Measurements from ENCODE around the gene RASSF7. TPM values are rescaled to one million over a fixed set of nuclear protein-coding genes. Genes with fewer than 3 reads are reported as not detected.
A peak's percentile ranks its signal among the peaks of the same experiment; 100 is the strongest.

Gene RASSF7
- total RNA-seq, 2 donors from 2014 or later: 7.3 to 20.6 TPM

GRCh38 chr11:567629-568292, 7.0 kb downstream of the RASSF7 start:
- no peak for TF ChIP-seq CTCF (IDR thresholded peaks at IDR 0.05)
- ATAC-seq (ENCODE audit: insufficient number of reproducible peaks, low FRiP score, low read depth): no peak

GRCh38 chr11:568306-569157, 7.8 kb downstream of the RASSF7 start:
- Histone ChIP-seq H3K4me3 (peak overlapping the region; percentile 88), H3K27me3 (replicated peaks; ENCODE audit: insufficient read depth) (no peaks in the 10 kb centered on the region), H3K9me3 (no peaks in the 10 kb centered on the region), H3K27ac (peak overlapping the region; percentile 81 to 84), H3K4me1 (ENCODE audit: control insufficient read depth in 1 of 2, low read depth in 2 of 2) (peaks cover 3 to 16% of the 10 kb centered on the region in 2 donors), H3K36me3 (no peaks in the 10 kb centered on the region)
- no peak for TF ChIP-seq CTCF (IDR thresholded peaks at IDR 0.05)
- ATAC-seq (ENCODE audit: insufficient number of reproducible peaks, low FRiP score, low read depth): peak; percentile 79
- peak; percentile 44 for DNase-seq (ENCODE audit: low spot score)

More at GRCh38 chr11:567629-568292, 7.0 kb downstream of the RASSF7 start:
- H3K27ac ChIP-seq: peak overlapping the region; percentile 75 to 76
- H3K27me3 ChIP-seq (replicated peaks; ENCODE audit: insufficient read depth): no peaks in the 10 kb centered on the region
- DNase-seq (ENCODE audit: low spot score): no peak
- no peaks in the 10 kb centered on the region for H3K36me3 ChIP-seq
- H3K9me3 ChIP-seq: no peaks in the 10 kb centered on the region
- peak overlapping the region; percentile 88 for H3K4me3 ChIP-seq
- H3K4me1 ChIP-seq (ENCODE audit: control insufficient read depth in 1 of 2, low read depth in 2 of 2): peaks cover 3 to 16% of the 10 kb centered on the region in 2 donors

- no peak for TF ChIP-seq CTCF (IDR thresholded peaks at IDR 0.05)
- Histone ChIP-seq H3K9me3 (no peaks in the 10 kb centered on the region), H3K36me3 (no peaks in the 10 kb centered on the region), H3K4me1 (ENCODE audit: control insufficient read depth in 1 of 2, low read depth in 2 of 2) (peaks cover 3 to 16% of the 10 kb centered on the region in 2 donors), H3K27me3 (replicated peaks; ENCODE audit: insufficient read depth) (no peaks in the 10 kb centered on the region), H3K4me3 (peak overlapping the region; percentile 88), H3K27ac (peak overlapping the region; percentile 81 to 84)
- ATAC-seq (ENCODE audit: insufficient number of reproducible peaks, low FRiP score, low read depth): no peak
- no peak for DNase-seq (ENCODE audit: low spot score)
These were observed 8.6 kb downstream of the RASSF7 start for GRCh38 chr11:569158-569885.

GRCh38 chr11:571802-572185, 11.0 kb downstream of the RASSF7 start:
- no peak overlapping the region for H3K4me3 ChIP-seq
- no peaks in the 10 kb centered on the region for H3K9me3 ChIP-seq
- H3K4me1 ChIP-seq (ENCODE audit: control insufficient read depth in 1 of 2, low read depth in 2 of 2): peaks cover 9 to 24% of the 10 kb centered on the region in 2 donors
- no peak for ATAC-seq (ENCODE audit: insufficient number of reproducible peaks, low FRiP score, low read depth)
- no peak for TF ChIP-seq CTCF (IDR thresholded peaks at IDR 0.05)
- no peaks in the 10 kb centered on the region for H3K27me3 ChIP-seq (replicated peaks; ENCODE audit: insufficient read depth)
- no peaks in the 10 kb centered on the region for H3K36me3 ChIP-seq
- no peak for DNase-seq (ENCODE audit: low spot score)
- no peak overlapping the region for H3K27ac ChIP-seq
